Breast epithelium (tissue), 4 donors: ENCODE data around the gene ITGA6. TPM values are rescaled to one million over a fixed set of nuclear protein-coding genes. Genes with fewer than 3 reads are reported as not detected.

ENCODE experiments used
- DNase-seq, 2 donors: peaks; one replicate each; pipeline ENCODE4 v3.0.0-alpha.2; 2019; ENCODE audit warnings: low spot score in 2 of 2
- H3K27ac ChIP-seq, 2 donors: fragments of 200-600 bp; sonication (generic) in 1 of 2; one replicate each; pipeline ENCODE4 v1.5.1; 2016 to 2019; ENCODE audit warnings: mild to moderate bottlenecking in 1 of 2
- H3K27me3 ChIP-seq, 2 donors: fragments of 200-600 bp; sonication (generic) in 1 of 2; one replicate each; pipeline versions ENCODE4 v1.5.1 to v1.6.0; 2017 to 2019; ENCODE audit warnings: control low read depth in 1 of 2, mild to moderate bottlenecking in 1 of 2
- H3K36me3 ChIP-seq: fragments of 200-600 bp; one replicate; pipeline ENCODE4 v1.5.1; 2019
- H3K4me1 ChIP-seq, 2 donors: fragments of 200-600 bp; sonication (generic); one replicate each; pipeline ENCODE4 v1.5.1; 2016 to 2019; ENCODE audit warnings: control low read depth in 1 of 2
- H3K4me3 ChIP-seq, 3 donors: fragments of 200-600 bp; sonication (generic); 1 replicate in 2 of 3; 2 replicates in 1 of 3; pipeline ENCODE4 v1.5.1; 2016 to 2019; ENCODE audit warnings: mild to moderate bottlenecking in 3 of 3, moderate library complexity in 2 of 3
- H3K9me3 ChIP-seq, 2 donors: fragments of 200-600 bp; sonication (generic) in 1 of 2; one replicate each; pipeline ENCODE4 v1.5.1; 2016 to 2019; ENCODE audit warnings: control low read depth in 1 of 2
- CTCF ChIP-seq, 3 donors: fragments of 450-650 bp; IDR thresholded peaks; one replicate each; pipeline ENCODE4 v1.5.1; 2016 to 2017; ENCODE audit warnings: antibody characterized with exemption in 3 of 3, mild to moderate bottlenecking in 3 of 3, moderate library complexity in 3 of 3
- POLR2A ChIP-seq: fragments of 450-650 bp; IDR thresholded peaks from one replicate; pipeline ENCODE4 v1.6.1; 2016; ENCODE audit warnings: antibody characterized with exemption, mild to moderate bottlenecking, moderate library complexity
- POLR2AphosphoS5 ChIP-seq, 3 donors: sonication (generic); formaldehyde crosslinking; IDR thresholded peaks; one replicate each; pipeline ENCODE4 v1.6.1; 2017; ENCODE audit warnings: antibody characterized with exemption in 3 of 3
- intact Hi-C: fragments of 100-400 bp; cut with DNase I; formaldehyde crosslinking; loops from one replicate; pipeline ENCODE4 v1.15.1; 2023; ENCODE audit warnings: low total_unique reads
- total RNA-seq, 3 donors: library from RNA; depleted of rRNA; stranded (reverse); fragments of >200 nt; gene quantifications; one replicate each; pipeline ENCODE4 v1.1.0, GENCODE V29; 2016

The ITGA6 gene
- total RNA-seq, 3 donors from 2014 or later = 45.9 to 99.5 (median 93.1) TPM

GRCh38 chr2:172464400-172465129, 37.2 kb downstream of the ITGA6 start:
- DNase-seq = no peak
- Histone ChIP-seq H3K27ac (peak overlapping the region; percentile 41 to 59), H3K4me3 (no peak overlapping the region), H3K4me1 (peaks cover 0 to 13% of the 10 kb centered on the region in 2 donors), H3K36me3 (no peaks in the 10 kb centered on the region), H3K27me3 (peaks cover 0 to 3% of the 10 kb centered on the region in 2 donors), H3K9me3 (no peaks in the 10 kb centered on the region)
- TF ChIP-seq CTCF (IDR thresholded peaks at IDR 0.05) = no peak
- TF ChIP-seq POLR2A = no peak
- TF ChIP-seq POLR2AphosphoS5 (IDR thresholded peaks at IDR 0.05) = no peak
- intact Hi-C loops = loop anchor here (5.0 kb wide), 1 partner anchor 292 kb away; no protein-coding TSS in a partner anchor

- TF ChIP-seq POLR2AphosphoS5 (IDR thresholded peaks at IDR 0.05) = peak in 1 of 3 donors; percentile 35
- TF ChIP-seq CTCF (IDR thresholded peaks at IDR 0.05) = peak; percentile 85 to 93 (median 89)
- no peak for TF ChIP-seq POLR2A
- peak; percentile 69 to 75 for DNase-seq
- peaks cover 0 to 3% of the 10 kb centered on the region in 2 donors for H3K27me3 ChIP-seq
- intact Hi-C loops = no loop called here
- H3K4me3 ChIP-seq = peak overlapping the region in 2 of 3 donors; percentile 14 to 35
- H3K27ac ChIP-seq = peak overlapping the region; percentile 25 to 59
- peaks cover 0 to 13% of the 10 kb centered on the region in 2 donors for H3K4me1 ChIP-seq
- no peaks in the 10 kb centered on the region for H3K9me3 ChIP-seq
- H3K36me3 ChIP-seq = no peaks in the 10 kb centered on the region
Measured at GRCh38 chr2:172465417-172466334, 38.3 kb downstream of the ITGA6 start.

- no peak overlapping the region for H3K27ac ChIP-seq
- H3K36me3 ChIP-seq = no peaks in the 10 kb centered on the region
- no peak for TF ChIP-seq POLR2AphosphoS5 (IDR thresholded peaks at IDR 0.05)
- no peak for DNase-seq
- H3K27me3 ChIP-seq = peaks cover 0 to 3% of the 10 kb centered on the region in 2 donors
- no peak overlapping the region for H3K4me3 ChIP-seq
- H3K9me3 ChIP-seq = no peaks in the 10 kb centered on the region
- intact Hi-C loops = no loop called here
- peaks cover 0 to 13% of the 10 kb centered on the region in 2 donors for H3K4me1 ChIP-seq
Measured at GRCh38 chr2:172467382-172467781, 40.0 kb downstream of the ITGA6 start.

- Histone ChIP-seq H3K4me1 (no peaks in the 10 kb centered on the region), H3K36me3 (no peaks in the 10 kb centered on the region), H3K9me3 (no peaks in the 10 kb centered on the region), H3K27ac (no peak overlapping the region), H3K4me3 (no peak overlapping the region), H3K27me3 (no peaks in the 10 kb centered on the region)
- intact Hi-C loops = no loop called here
- TF ChIP-seq POLR2A (no peak), POLR2AphosphoS5 (IDR thresholded peaks at IDR 0.05) (no peak), CTCF (IDR thresholded peaks at IDR 0.05) (no peak)
- DNase-seq = no peak
Measured at GRCh38 chr2:172470958-172471922, 43.9 kb downstream of the ITGA6 start.
